GM12878 (cell line): Measurements from ENCODE around the gene ZNF771. TPM values are rescaled to one million over a fixed set of nuclear protein-coding genes. Genes with fewer than 3 reads are reported as not detected.

ENCODE experiments used
- IKZF2 ChIP-seq, 2 experiments: fragments of 450-650 bp; IDR thresholded peaks; 2 replicates each; pipeline ENCODE4 v1.6.1; 2017; ENCODE audit warnings: mild to moderate bottlenecking in 2 of 2, moderate library complexity in 2 of 2
- MYB ChIP-seq: fragments of 150-350 bp; IDR thresholded peaks from 2 replicates; pipeline ENCODE4 v1.6.1; 2014; ENCODE audit warnings: mild to moderate bottlenecking, low read depth, low read length, borderline replicate concordance
- NRF1 ChIP-seq: conservative IDR thresholded peaks from 2 replicates; pipeline ENCODE4 v1.6.1; 2011; ENCODE audit warnings: mild to moderate bottlenecking, low read depth, low read length, improper control_type of control experiment
- SIN3A ChIP-seq: IDR thresholded peaks from 2 replicates; pipeline ENCODE4 v1.6.1; 2012; ENCODE audit warnings: low read depth, low read length, improper control_type of control experiment
- SUPT20H ChIP-seq: IDR thresholded peaks from 2 replicates; pipeline ENCODE4 v1.6.1; 2011; ENCODE audit warnings: low read depth, mild to moderate bottlenecking, low read length, moderate library complexity, borderline replicate concordance; ENCODE audit not compliant: control insufficient read depth
- ZBTB33 ChIP-seq: fragments of 450-650 bp; IDR thresholded peaks from 2 replicates; pipeline ENCODE4 v1.6.1; 2017; ENCODE audit warnings: mild to moderate bottlenecking
- ZBTB40 ChIP-seq: fragments of 450-650 bp; IDR thresholded peaks from 2 replicates; pipeline ENCODE4 v1.6.1; 2016; ENCODE audit warnings: mild to moderate bottlenecking, moderate library complexity, borderline replicate concordance
- polyA plus RNA-seq, 11 experiments: library from polyadenylated mRNA; depleted of rRNA in 4 of 11; unstranded in 6 of 11; stranded (reverse) in 5 of 11; fragments of >200 nt; fragmentation: Nextera tagmentation in 4 of 11; fragmentation: Illumina TruSeq in 1 of 11; extraction: Ambion mirVana in 4 of 11; extraction: Trizol in 1 of 11; gene quantifications; 1 replicate in 1 of 11; 2 replicates in 10 of 11; pipeline versions ENCODE4 v1.2.1 to v1.2.3, GENCODE V29; 2011 to 2016; ENCODE audit warnings: inconsistent platforms in 2 of 11, missing spikeins in 2 of 11, low read depth in 1 of 11
- total RNA-seq, 4 experiments: library from RNA; depleted of rRNA in 3 of 4; stranded (reverse); fragments of >200 nt in 3 of 4; fragmentation: Illumina TruSeq in 1 of 4; extraction: Trizol in 1 of 4; gene quantifications; 2 replicates each; pipeline versions ENCODE4 v1.2.1 to v1.2.3, GENCODE V29; 2013 to 2021

The ZNF771 gene
- total and polyA plus RNA-seq, 10 of the 15 experiments (the other 5 are each of a cell fraction or from before 2014, with no cell fraction given) = 0.98 to 7.6 (median 3.7) TPM

GRCh38 chr16:30445149-30445407, 37.7 kb downstream of the ZNF771 start (continued):
- TF ChIP-seq ZBTB40 (0 out of 2 replicates have a peak, but pooled peaks have one; percentile 30), NRF1 (no peak), ZBTB33 (no peak), SUPT20H (no peak), MYB (no peak), IKZF2 (IDR thresholded peaks at IDR 0.05) (peak in 1 of 2 experiments; percentile 14; a peak in 1 of 4 replicates), SIN3A (no peak)
